Astrocyte (in vitro differentiated cells and primary cell): ENCODE data around the gene NEK10.

Experiments used
- CTCF ChIP-seq: IDR thresholded peaks from 2 replicates; pipeline ENCODE4 v1.5.1; 2011; ENCODE audit warnings: low read depth, mild to moderate bottlenecking, inconsistent platforms, low read length, moderate library complexity; ENCODE audit not compliant: insufficient read depth
- EZH2 ChIP-seq: IDR thresholded peaks from 2 replicates; pipeline ENCODE4 v1.6.1; 2012; ENCODE audit warnings: mild to moderate bottlenecking, low read length, inconsistent platforms; ENCODE audit not compliant: insufficient read depth

DNA sequence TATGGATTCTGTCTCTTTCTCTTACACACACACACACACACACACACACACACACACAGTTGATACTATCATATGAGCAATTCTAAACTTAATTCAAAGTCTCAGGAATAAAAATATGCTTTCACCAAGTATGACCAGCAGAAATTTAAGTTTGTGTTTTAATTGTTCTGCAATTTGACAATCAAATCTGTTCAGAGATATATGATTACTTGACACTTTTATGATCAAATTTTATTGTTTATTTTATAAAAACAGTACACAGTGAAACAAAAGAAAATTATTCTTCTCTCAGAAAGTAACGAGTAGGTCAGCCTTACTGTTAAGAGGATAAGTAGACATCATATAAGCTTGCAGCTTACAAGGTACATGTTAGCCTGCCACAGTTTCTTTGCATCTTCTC, 114.3 kb downstream of the NEK10 start:
- TF ChIP-seq CTCF: no peak
- TF ChIP-seq EZH2: no peak
